Chondrocyte (in vitro differentiated cells): ENCODE results near the gene SPSB2. TPM values are rescaled to one million over a fixed set of nuclear protein-coding genes. Genes with fewer than 3 reads are reported as not detected.
"Not testable (repeated sequence)": the region's sequence is repeated elsewhere in the genome, so short reads cannot be mapped to it uniquely, and the experiment has no call there.

Experiments used
- DNase-seq: peaks from one replicate; pipeline ENCODE4 v3.0.0; 2021; ENCODE audit warnings: mixed read lengths, low spot score
- H3K27ac Mint-ChIP-seq: one replicate; pipeline ENCODE4 v1.8.0; 2021; ENCODE audit warnings: mild to moderate bottlenecking, moderate library complexity, mixed read lengths; ENCODE audit not compliant: unreplicated experiment
- H3K27me3 Mint-ChIP-seq: 2 replicates; pipeline ENCODE4 v1.8.0; 2021; ENCODE audit warnings: low read depth, mixed read lengths
- H3K36me3 Mint-ChIP-seq: 2 replicates; pipeline ENCODE4 v1.8.0; 2021; ENCODE audit warnings: low read depth, mixed read lengths
- H3K4me1 Mint-ChIP-seq: 2 replicates; pipeline ENCODE4 v1.8.0; 2021; ENCODE audit warnings: low read depth, mild to moderate bottlenecking, mixed read lengths
- H3K4me3 Mint-ChIP-seq: one replicate; pipeline ENCODE4 v1.8.0; 2021; ENCODE audit warnings: mild to moderate bottlenecking, moderate library complexity, mixed read lengths; ENCODE audit not compliant: unreplicated experiment
- H3K9me3 Mint-ChIP-seq: 2 replicates; pipeline ENCODE4 v1.8.0; 2021; ENCODE audit warnings: low read depth, mixed read lengths
- total RNA-seq: library from RNA; stranded (reverse); gene quantifications from 3 replicates; pipeline ENCODE4 v1.2.1, GENCODE V29; 2021
- TF ChIP-seq, protein P1 (sequence below): fragments of 200-600 bp; sonication (generic); IDR thresholded peaks from 2 replicates; pipeline ENCODE4 v1.5.0; 2021; ENCODE audit warnings: antibody characterized with exemption, mild to moderate bottlenecking, moderate library complexity

SPSB2 gene
- total RNA-seq, 1 donor from 2014 or later: 7.6 TPM

DNA sequence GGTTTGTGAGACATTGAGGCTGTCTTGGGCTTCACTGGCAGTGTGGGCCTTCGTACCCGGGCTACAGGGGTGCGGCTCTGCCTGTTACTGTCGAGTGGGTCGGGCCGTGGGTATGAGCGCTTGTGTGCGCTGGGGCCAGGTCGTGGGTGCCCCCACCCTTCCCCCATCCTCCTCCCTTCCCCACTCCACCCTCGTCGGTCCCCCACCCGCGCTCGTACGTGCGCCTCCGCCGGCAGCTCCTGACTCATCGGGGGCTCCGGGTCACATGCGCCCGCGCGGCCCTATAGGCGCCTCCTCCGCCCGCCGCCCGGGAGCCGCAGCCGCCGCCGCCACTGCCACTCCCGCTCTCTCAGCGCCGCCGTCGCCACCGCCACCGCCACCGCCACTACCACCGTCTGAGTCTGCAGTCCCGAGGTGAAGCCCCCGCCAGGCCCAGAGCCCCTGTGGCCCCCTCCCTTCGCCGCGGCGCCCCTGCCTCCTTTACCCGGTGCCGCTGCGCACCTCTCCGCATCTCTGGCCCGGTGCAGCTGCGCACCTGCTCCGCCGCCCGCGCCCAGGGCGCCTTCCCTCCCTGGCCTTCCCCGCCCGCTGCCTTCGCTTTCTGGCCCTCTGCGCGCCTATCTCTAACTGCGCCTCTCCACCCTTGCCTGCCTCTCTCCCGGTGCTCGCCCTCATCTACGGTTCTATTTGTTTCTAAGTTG is 41.3 kb upstream of the SPSB2 start, which contains the start of gene ENO2:
TSS of gene ENO2 (plus strand) at position 335 of the 701 bp plus-strand sequence. CDS start 1,253 bp downstream, outside the sequence.
- TF ChIP-seq, protein P1, sequence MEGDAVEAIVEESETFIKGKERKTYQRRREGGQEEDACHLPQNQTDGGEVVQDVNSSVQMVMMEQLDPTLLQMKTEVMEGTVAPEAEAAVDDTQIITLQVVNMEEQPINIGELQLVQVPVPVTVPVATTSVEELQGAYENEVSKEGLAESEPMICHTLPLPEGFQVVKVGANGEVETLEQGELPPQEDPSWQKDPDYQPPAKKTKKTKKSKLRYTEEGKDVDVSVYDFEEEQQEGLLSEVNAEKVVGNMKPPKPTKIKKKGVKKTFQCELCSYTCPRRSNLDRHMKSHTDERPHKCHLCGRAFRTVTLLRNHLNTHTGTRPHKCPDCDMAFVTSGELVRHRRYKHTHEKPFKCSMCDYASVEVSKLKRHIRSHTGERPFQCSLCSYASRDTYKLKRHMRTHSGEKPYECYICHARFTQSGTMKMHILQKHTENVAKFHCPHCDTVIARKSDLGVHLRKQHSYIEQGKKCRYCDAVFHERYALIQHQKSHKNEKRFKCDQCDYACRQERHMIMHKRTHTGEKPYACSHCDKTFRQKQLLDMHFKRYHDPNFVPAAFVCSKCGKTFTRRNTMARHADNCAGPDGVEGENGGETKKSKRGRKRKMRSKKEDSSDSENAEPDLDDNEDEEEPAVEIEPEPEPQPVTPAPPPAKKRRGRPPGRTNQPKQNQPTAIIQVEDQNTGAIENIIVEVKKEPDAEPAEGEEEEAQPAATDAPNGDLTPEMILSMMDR: no peak
- H3K9me3 Mint-ChIP-seq: no peaks in the 10 kb centered on the region
- peak within 1 kb of the TSS; percentile 65 for H3K27ac Mint-ChIP-seq
- DNase-seq: peak; percentile 90
- H3K27me3 Mint-ChIP-seq: no peaks in the 10 kb centered on the region
- H3K4me1 Mint-ChIP-seq: peaks cover 31% of the 10 kb centered on the region
- H3K4me3 Mint-ChIP-seq: peak within 1 kb of the TSS; percentile 84
- H3K36me3 Mint-ChIP-seq: peaks cover 5% of the 10 kb centered on the region

DNA sequence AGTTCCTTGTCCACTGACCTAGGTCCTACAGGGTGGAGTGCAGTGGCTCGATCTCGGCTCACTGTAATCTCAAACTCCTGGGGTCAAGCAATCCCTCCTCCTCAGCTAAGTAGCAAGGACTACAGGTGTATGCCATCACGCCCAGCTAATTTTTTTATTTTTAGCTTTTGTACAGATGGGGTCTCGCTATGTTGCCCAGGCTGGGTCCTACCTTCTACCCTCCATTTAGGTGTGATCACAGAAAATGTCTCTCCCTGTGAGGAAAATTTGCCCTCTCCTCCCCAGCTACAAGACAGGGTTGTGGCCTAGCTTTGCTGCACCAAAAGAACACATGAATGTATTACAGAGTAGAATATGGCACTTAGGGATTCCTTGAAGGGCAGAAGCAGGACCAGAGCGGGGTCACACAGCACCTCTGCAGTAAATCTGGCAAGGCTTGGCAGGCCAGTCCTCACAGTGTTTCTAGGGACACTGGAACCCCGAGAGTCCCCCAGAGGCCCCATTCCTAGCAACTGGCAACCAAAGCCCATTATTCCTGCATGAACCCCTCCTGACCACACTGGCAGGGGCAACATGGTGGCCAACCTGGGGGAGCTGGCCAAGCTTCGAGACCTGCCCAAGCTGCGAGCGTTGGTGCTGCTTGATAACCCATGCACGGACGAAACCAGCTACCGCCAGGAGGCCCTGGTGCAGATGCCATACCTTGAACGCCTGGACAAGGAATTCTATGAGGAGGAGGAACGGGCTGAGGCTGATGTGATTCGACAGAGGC is 39.2 kb upstream of the SPSB2 start:
- TF ChIP-seq, protein P1: no peak
- Mint-ChIP-seq H3K9me3 (no peaks in the 10 kb centered on the region), H3K4me1 (peaks cover 31% of the 10 kb centered on the region), H3K36me3 (peaks cover 5% of the 10 kb centered on the region), H3K27ac (no peak overlapping the region), H3K4me3 (no peak overlapping the region), H3K27me3 (no peaks in the 10 kb centered on the region)
- DNase-seq: peak; percentile 18

DNA sequence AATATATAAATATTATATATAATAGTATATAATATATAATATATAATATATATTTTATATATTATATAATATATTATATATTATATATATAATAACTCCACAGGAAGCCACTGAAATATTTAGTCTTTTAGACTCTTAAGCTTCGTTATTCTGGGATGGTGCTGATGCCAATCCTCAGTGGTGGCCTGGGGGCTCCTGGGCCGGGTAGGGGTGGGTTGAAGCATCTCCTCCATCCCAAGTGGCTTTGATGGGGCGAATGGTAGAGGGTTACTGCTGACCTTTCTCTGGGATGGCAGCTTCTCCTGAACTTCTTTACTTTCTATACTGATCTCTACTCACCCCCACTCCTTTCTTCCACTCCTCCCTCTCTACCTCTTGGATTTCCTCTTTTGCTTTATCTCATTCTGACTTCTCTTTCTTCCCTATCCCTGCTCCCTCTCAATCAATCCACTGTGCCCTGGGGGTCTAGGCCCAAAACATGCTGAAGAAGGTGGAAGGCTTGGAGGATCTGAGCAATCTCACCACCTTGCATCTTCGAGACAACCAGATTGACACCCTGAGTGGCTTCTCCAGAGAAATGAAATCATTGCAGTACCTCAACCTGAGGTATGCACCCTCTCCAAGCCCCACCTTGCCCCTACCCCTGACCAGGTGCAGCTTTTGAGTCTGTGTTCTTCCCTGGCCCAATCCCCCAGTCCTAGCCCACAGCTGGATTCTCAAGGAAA is 36.5 kb upstream of the SPSB2 start:
- no peaks in the 10 kb centered on the region for H3K27me3 Mint-ChIP-seq
- H3K9me3 Mint-ChIP-seq: no peaks in the 10 kb centered on the region
- H3K27ac Mint-ChIP-seq: no peak overlapping the region
- TF ChIP-seq, protein P1: no peak
- H3K4me3 Mint-ChIP-seq: no peak overlapping the region
- H3K4me1 Mint-ChIP-seq: peaks cover 11% of the 10 kb centered on the region
- no peaks in the 10 kb centered on the region for H3K36me3 Mint-ChIP-seq
- peak; percentile 17 for DNase-seq

DNA sequence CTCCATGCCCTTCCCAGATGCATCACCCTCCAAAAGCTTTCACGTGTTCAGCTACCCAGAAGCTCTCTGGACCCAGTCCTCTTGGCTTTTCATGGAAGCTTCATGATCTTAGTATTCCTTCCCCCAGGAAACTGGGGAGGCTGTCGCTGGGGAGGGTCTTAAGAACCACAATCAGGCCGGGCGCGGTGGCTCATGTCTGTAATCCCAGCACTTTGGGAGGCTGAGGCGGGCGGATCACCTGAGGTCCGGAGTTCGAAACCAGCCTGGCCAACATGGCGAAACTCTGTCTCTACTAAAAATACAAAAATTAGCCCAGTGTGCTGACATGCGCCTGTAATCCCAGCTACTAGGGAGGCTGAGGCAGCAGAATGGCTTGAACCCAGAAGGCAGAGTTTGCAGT is 35.0 kb upstream of the SPSB2 start:
- H3K4me1 Mint-ChIP-seq, H3K9me3 Mint-ChIP-seq, H3K27ac Mint-ChIP-seq, H3K27me3 Mint-ChIP-seq, H3K36me3 Mint-ChIP-seq, H3K4me3 Mint-ChIP-seq: not testable (repeated sequence)
- DNase-seq: peak; percentile 59

DNA sequence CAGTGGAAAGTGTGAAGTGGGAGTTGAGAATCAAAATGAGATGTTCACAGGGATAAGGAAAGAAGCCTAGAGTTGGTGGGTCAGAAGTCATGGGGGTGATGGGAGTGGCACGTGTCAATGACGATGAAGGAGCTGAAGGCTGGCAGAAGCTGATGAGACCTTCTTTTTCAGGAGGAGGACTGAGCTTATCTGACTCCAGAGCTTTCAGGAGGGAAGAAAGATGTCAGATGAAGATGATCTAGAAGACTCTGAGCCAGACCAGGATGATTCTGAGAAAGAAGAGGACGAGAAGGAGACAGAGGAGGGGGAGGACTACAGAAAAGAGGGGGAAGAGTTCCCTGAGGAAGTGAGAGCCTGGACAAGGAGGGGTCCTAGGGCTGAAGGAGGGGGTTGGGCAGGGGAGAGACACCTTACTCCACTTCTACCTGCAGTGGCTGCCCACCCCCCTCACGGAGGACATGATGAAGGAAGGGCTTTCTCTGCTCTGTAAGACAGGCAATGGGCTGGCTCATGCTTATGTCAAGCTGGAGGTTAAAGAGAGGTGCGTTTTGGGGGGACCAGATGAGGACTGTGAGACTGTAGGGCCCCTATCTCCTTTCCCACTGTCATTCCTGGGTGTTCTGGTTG is 32.4 kb upstream of the SPSB2 start:
- Mint-ChIP-seq H3K9me3 (no peaks in the 10 kb centered on the region), H3K4me1 (no peaks in the 10 kb centered on the region), H3K27ac (no peak overlapping the region), H3K27me3 (no peaks in the 10 kb centered on the region), H3K36me3 (no peaks in the 10 kb centered on the region), H3K4me3 (no peak overlapping the region)
- no peak for DNase-seq
- TF ChIP-seq, protein P1: no peak
